BLaER1 treated with 17β-estradiol and CSF1 and Interleukin-3, amounts not matched to agents 10 nM and 100 nM (cell line): Measurements from ENCODE around the gene MCF2L.
A peak's percentile ranks its signal among the peaks of the same experiment; 100 is the strongest.
"Not testable (repeated sequence)": the region's sequence is repeated elsewhere in the genome, so short reads cannot be mapped to it uniquely, and the experiment has no call there.

Experiments used
- H3K27ac ChIP-seq, 11 experiments: shearing (Covaris generic); formaldehyde crosslinking; 2 replicates each; pipeline ENCODE4 v1.8.1; 2022
- H3K27me3 ChIP-seq, 11 experiments: shearing (Covaris generic); formaldehyde crosslinking; 2 replicates each; pipeline ENCODE4 v1.8.1; 2022
- H3K36me3 ChIP-seq, 11 experiments: shearing (Covaris generic); formaldehyde crosslinking; 2 replicates each; pipeline ENCODE4 v1.8.1; 2022
- H3K4me1 ChIP-seq, 10 experiments: shearing (Covaris generic); formaldehyde crosslinking; 2 replicates each; pipeline ENCODE4 v1.8.1; 2022
- H3K4me2 ChIP-seq, 11 experiments: shearing (Covaris generic); formaldehyde crosslinking; 2 replicates each; pipeline ENCODE4 v1.8.1; 2022
- H3K4me3 ChIP-seq, 10 experiments: shearing (Covaris generic); formaldehyde crosslinking; 2 replicates each; pipeline ENCODE4 v1.8.1; 2022
- H3K9ac ChIP-seq, 11 experiments: shearing (Covaris generic); formaldehyde crosslinking; 2 replicates each; pipeline ENCODE4 v1.8.1; 2022
- H3K9me3 ChIP-seq, 11 experiments: shearing (Covaris generic); formaldehyde crosslinking; replicated peaks in 1 of 11; 2 replicates each; pipeline ENCODE4 v1.8.1; 2022
- H4K20me1 ChIP-seq, 11 experiments: shearing (Covaris generic); formaldehyde crosslinking; 2 replicates each; pipeline ENCODE4 v1.8.1; 2022
- Cebpa-rat ChIP-seq, 11 experiments: shearing (Covaris generic); IDR thresholded peaks; 2 replicates each; pipeline ENCODE4 v1.8.1; 2022

The MCF2L gene

DNA sequence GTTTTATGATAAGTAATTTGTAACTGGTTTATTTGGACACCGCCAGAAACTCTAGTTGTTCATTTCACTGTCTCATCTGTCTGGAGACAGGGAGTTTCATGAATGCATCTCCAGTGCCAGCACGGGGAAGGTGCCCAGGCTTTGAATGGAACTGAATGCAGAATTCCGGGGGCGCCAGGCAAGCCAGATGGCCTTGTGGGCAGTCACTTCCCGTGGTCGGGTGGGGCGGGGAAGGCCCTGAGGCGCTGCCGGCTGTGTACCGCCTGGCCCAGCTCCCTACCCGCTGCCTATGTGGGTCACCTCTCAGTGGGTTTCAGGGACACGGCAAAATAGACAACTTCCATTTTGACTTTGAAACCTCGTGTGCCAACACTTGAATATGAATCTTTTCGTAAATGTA is 28.8 kb upstream of the MCF2L start:
- Histone ChIP-seq H3K9me3 (peaks cover 5 to 16% (median 9%) of the 10 kb centered on the region in 11 experiments; a peak in 17 of 22 replicates), H3K27ac (no peak overlapping the region), H3K36me3 (no peaks in the 10 kb centered on the region), H3K27me3 (peaks cover 27 to 50% (median 41%) of the 10 kb centered on the region in 11 experiments), H3K4me3 (no peak overlapping the region), H3K4me2 (peak overlapping the region in 10 of 11 experiments; percentile 11 to 41 (median 28); a peak in 9 of 22 replicates), H3K4me1 (peaks cover 5 to 24% (median 12%) of the 10 kb centered on the region in 10 experiments; a peak in 16 of 20 replicates), H3K9ac (no peak overlapping the region), H4K20me1 (peaks cover 0 to 13% (median 6%) of the 10 kb centered on the region in 11 experiments; a peak in 5 of 22 replicates)
- no peak for TF ChIP-seq Cebpa-rat (IDR thresholded peaks at IDR 0.05)

DNA sequence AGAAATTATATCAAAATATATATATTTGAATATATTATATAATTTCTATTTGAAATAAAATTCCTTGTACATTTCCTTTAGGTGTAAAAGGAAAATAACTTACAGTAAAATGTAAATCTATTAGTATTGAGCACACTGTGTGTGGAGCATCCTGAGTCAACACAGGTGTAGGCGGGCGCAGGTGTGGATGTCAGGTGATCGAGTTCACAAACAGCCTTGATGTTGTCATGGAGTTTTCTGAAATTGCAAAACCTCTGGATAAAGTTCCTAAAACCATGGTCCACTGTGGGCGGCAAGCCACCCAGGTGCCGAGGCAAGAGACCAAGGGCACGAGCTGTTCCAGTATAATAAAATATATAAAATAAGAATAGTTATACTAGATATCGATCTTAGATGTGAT is 27.7 kb upstream of the MCF2L start:
- H3K4me3 ChIP-seq, result no peak overlapping the region
- peaks cover 36 to 58% (median 52%) of the 10 kb centered on the region in 11 experiments for H3K27me3 ChIP-seq
- H3K36me3 ChIP-seq, result no peaks in the 10 kb centered on the region
- H3K4me2 ChIP-seq, result no peak overlapping the region
- H3K27ac ChIP-seq, result no peak overlapping the region
- peaks cover 0 to 13% (median 6%) of the 10 kb centered on the region in 11 experiments; a peak in 5 of 22 replicates for H4K20me1 ChIP-seq
- H3K9ac ChIP-seq, result no peak overlapping the region
- peaks cover 5 to 16% (median 9%) of the 10 kb centered on the region in 11 experiments; a peak in 17 of 22 replicates for H3K9me3 ChIP-seq
- no peak for TF ChIP-seq Cebpa-rat (IDR thresholded peaks at IDR 0.05)
- H3K4me1 ChIP-seq, result peaks cover 5 to 24% (median 12%) of the 10 kb centered on the region in 10 experiments; a peak in 16 of 20 replicates

DNA sequence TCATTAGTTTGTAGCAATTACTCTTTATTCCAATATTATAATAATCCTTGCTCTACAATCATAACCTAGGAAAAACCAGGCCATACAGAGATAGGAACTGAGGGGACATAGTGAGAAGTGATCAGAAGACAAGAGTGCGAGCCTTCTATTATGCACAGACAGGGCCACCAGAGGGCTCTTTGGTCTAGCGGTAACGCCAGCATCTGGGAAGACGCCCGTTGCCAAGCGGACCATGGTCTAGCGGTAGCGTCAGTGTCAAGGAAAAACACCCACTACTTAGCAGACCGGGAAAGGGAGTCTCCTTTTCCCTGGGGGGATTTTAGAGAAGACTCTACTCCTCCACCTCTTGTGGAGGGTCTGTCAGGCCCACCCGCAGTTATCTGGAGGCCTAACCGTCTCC is 27.2 kb upstream of the MCF2L start:
- peaks cover 40 to 62% (median 56%) of the 10 kb centered on the region in 11 experiments for H3K27me3 ChIP-seq
- H3K36me3 ChIP-seq, H3K9ac ChIP-seq, H3K27ac ChIP-seq, H3K4me3 ChIP-seq: not testable (repeated sequence)
- peaks cover 5 to 24% (median 12%) of the 10 kb centered on the region in 10 experiments; a peak in 16 of 20 replicates for H3K4me1 ChIP-seq
- H4K20me1 ChIP-seq, result peaks cover 0 to 13% (median 6%) of the 10 kb centered on the region in 11 experiments; a peak in 5 of 22 replicates
- peak overlapping the region in 5 of 11 experiments; percentile 10 to 28 (median 11); a peak in 1 of 22 replicates for H3K4me2 ChIP-seq
- H3K9me3 ChIP-seq, result peaks cover 5 to 16% (median 9%) of the 10 kb centered on the region in 11 experiments; a peak in 17 of 22 replicates

DNA sequence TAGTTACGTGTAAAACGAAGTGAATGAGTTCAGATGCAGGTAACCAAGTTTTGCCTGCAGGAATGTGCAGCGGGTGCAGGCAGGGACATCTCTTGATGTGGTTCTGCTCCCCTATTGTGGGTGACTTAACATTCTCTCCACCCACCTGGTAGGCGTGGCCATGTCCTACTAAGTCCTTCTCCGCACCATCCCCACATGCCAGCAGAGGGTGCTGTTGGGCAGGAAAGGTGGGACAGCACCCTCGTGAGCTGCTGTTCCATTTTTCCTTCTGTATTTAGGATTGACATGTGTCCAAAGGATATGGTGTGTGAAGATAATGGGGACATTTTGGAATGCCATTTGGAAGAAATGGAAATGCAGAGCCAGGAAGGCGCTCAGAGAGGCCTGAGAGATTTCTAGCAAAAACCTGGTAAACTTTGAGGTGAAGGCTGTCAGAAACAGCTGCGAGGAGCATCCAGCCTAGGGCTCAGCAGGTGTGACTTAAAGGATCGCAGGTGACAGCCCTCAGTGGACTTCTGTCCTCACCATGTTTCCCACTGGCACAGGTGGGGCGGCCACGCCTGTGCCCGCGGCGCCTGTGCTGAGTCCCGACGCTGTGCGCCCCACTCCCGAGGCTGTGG is 26.2 kb upstream of the MCF2L start:
- Histone ChIP-seq H3K4me1 (peaks cover 5 to 24% (median 12%) of the 10 kb centered on the region in 10 experiments; a peak in 16 of 20 replicates), H3K9ac (no peak overlapping the region), H3K9me3 (peaks cover 5 to 16% (median 9%) of the 10 kb centered on the region in 11 experiments; a peak in 17 of 22 replicates), H3K4me2 (peak overlapping the region; percentile 3 to 84 (median 34); a peak in 16 of 22 replicates), H4K20me1 (peaks cover 0 to 15% (median 6%) of the 10 kb centered on the region in 11 experiments; a peak in 5 of 22 replicates), H3K27me3 (peaks cover 42 to 71% (median 63%) of the 10 kb centered on the region in 11 experiments), H3K36me3 (no peaks in the 10 kb centered on the region), H3K4me3 (peak overlapping the region in 8 of 10 experiments; percentile 15 to 57 (median 34); a peak in 11 of 20 replicates), H3K27ac (no peak overlapping the region)
- no peak for TF ChIP-seq Cebpa-rat (IDR thresholded peaks at IDR 0.05)

DNA sequence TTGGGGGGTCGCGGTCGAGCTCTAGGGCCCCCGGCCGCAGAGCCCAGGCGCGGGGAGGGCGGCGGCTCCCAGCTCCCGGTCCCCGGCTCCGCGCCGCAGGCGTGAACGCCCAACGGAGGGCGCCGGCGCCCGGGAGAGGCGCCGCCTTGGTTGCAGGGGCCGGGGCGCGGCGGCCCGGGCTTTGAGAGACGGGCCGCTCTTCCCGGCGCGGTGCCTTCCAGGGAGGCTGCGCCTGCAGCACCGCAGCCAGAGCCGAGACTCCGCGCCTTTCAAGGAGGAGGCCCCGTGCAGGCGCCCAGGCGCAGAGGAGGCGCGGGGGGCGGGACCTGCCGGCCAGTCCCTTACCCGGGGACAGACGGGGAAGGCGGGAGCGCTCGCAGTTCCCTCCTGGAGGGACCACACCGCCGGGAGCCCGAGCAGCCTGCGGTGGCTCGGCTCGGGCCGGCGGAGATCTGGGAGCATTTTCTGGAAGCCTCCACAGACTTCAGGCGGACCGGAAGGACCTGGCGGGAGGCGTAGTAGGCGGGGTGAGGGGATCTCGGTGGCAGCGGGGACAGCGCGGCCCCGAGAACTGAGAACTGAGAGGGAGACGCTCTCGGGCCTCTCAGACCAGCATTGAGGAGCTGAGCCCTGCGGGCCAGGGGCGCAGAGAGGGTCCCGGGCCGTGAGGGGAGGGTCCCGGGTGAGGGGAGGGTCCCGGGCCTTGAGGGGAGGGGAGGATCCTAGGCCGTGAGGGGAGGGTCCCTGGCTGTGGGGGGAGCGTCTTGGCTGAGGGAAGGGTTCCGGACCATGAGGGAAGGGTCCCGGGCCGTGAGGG is 25.5 kb upstream of the MCF2L start:
- Histone ChIP-seq H3K27me3 (peaks cover 42 to 71% (median 63%) of the 10 kb centered on the region in 11 experiments), H4K20me1 (peaks cover 0 to 17% (median 6%) of the 10 kb centered on the region in 11 experiments; a peak in 5 of 22 replicates), H3K36me3 (no peaks in the 10 kb centered on the region), H3K4me1 (peaks cover 5 to 24% (median 12%) of the 10 kb centered on the region in 10 experiments; a peak in 16 of 20 replicates), H3K4me3 (peak overlapping the region in 8 of 10 experiments; percentile 15 to 57 (median 34); a peak in 11 of 20 replicates), H3K27ac (no peak overlapping the region), H3K4me2 (peak overlapping the region; percentile 3 to 84 (median 34); a peak in 18 of 22 replicates), H3K9ac (0 out of 22 replicates have a peak overlapping the region, but pooled peaks of 1 of the 11 experiments have one; percentile 17), H3K9me3 (peaks cover 5 to 16% (median 9%) of the 10 kb centered on the region in 11 experiments; a peak in 17 of 22 replicates)
- no peak for TF ChIP-seq Cebpa-rat (IDR thresholded peaks at IDR 0.05)

DNA sequence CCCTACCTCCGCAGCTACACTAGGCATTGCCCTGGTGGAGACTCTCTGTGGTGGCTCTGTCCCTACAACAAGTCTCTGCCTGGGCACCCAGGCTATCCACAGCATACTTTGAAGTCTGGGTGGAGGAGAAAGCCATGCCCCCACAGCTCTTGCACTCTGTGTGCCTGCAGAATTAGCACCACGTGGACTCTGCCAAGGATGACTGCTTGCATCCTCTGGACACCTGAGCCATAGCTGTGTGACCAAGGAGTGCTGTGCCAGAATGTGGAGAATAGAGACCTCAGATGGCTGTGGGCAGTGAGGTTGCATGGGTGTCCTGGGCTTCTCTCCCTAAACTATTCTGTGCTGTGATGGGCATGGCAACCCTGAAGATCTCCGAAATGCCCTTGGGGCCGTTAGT is 21.2 kb upstream of the MCF2L start:
- H3K9me3 ChIP-seq, result peaks cover 0 to 7% (median 0%) of the 10 kb centered on the region in 11 experiments; a peak in 2 of 22 replicates
- H3K4me2 ChIP-seq, result no peak overlapping the region
- H3K9ac ChIP-seq, result no peak overlapping the region
- H3K4me1 ChIP-seq, result peaks cover 0 to 9% (median 7%) of the 10 kb centered on the region in 10 experiments; a peak in 9 of 20 replicates
- H3K36me3 ChIP-seq, result no peaks in the 10 kb centered on the region
- no peak overlapping the region for H3K27ac ChIP-seq
- H3K27me3 ChIP-seq, result peaks cover 39 to 52% (median 43%) of the 10 kb centered on the region in 11 experiments
- H4K20me1 ChIP-seq, result peaks cover 0 to 17% (median 6%) of the 10 kb centered on the region in 11 experiments; a peak in 5 of 22 replicates
- H3K4me3 ChIP-seq, result no peak overlapping the region
- no peak for TF ChIP-seq Cebpa-rat (IDR thresholded peaks at IDR 0.05)

DNA sequence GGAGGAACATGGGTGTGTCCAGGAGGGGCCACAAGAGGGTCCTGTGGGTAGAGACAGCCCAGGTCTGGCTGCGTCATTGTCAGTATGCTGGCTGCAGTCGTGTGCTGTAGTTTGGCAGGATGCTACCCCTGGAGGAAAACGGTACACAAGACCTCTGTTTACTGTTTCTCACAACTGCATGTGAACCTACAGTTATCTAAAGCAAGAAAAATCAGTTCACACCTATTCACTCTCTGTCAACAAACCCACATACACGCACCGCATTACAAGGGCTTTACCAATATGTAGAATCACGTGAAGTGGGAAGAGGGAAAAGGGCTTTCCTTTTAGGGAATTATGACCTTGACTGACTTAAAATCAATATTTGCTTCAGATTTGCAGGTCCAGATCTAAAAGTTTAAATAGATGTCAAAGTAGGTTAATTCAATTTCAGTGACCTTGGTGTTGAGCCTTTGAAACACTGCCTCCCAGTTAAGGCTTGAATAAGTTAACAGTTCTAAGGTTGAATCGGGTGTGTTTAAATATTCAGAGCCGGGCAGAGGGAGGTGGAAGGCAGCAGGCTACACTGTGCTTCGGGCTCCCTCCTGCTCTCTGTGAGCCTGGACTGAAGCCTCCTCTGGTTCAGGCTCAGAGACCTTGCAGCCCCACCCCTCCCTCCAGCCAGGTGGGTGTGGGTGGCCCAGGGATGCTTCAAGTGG is 17.2 kb upstream of the MCF2L start:
- peaks cover 0 to 4% (median 0%) of the 10 kb centered on the region in 11 experiments; a peak in 5 of 22 replicates for H4K20me1 ChIP-seq
- H3K36me3 ChIP-seq, result no peaks in the 10 kb centered on the region
- no peak overlapping the region for H3K4me3 ChIP-seq
- no peak overlapping the region for H3K27ac ChIP-seq
- no peaks in the 10 kb centered on the region for H3K9me3 ChIP-seq
- no peak overlapping the region for H3K4me2 ChIP-seq
- TF ChIP-seq Cebpa-rat (IDR thresholded peaks at IDR 0.05), result no peak
- H3K4me1 ChIP-seq, result 0 out of 20 replicates have a peak, but pooled peaks cover 0 to 5% (median 0%) of the 10 kb centered on the region in 10 experiments
- peaks cover 0 to 16% (median 3%) of the 10 kb centered on the region in 11 experiments; a peak in 15 of 22 replicates for H3K27me3 ChIP-seq
- no peak overlapping the region for H3K9ac ChIP-seq
